HepG2 (cell line): ENCODE measurements around the gene KIAA0930. TPM values are rescaled to one million over a fixed set of nuclear protein-coding genes. Genes with fewer than 3 reads are reported as not detected.

ENCODE experiments used
- FOSL1 ChIP-seq: sonication (generic); formaldehyde crosslinking; IDR thresholded peaks from 2 replicates; pipeline ENCODE4 v1.9.0; 2021; ENCODE audit warnings: missing genetic modification reagents, borderline replicate concordance
- HOXD1 ChIP-seq: sonication (generic); formaldehyde crosslinking; IDR thresholded peaks from 2 replicates; pipeline ENCODE4 v1.5.0; 2020; ENCODE audit warnings: missing genetic modification reagents
- JUND ChIP-seq: sonication (generic); formaldehyde crosslinking; IDR thresholded peaks from 2 replicates; pipeline ENCODE4 v1.8.0; 2022; ENCODE audit warnings: mild to moderate bottlenecking, missing genetic modification reagents
- KDM6A ChIP-seq: IDR thresholded peaks from 2 replicates; pipeline ENCODE4 v1.6.1; 2016; ENCODE audit warnings: low read depth
- NFKB2 ChIP-seq: sonication (generic); formaldehyde crosslinking; IDR thresholded peaks from 2 replicates; pipeline ENCODE4 v1.4.0; 2020; ENCODE audit warnings: missing genetic modification reagents, borderline replicate concordance
- NR3C1 ChIP-seq: sonication (generic); formaldehyde crosslinking; IDR thresholded peaks from 2 replicates; pipeline ENCODE4 v1.4.0; 2020; ENCODE audit warnings: missing genetic modification reagents
- REL ChIP-seq: sonication (generic); formaldehyde crosslinking; conservative IDR thresholded peaks from 2 replicates; pipeline ENCODE4 v1.8.0; 2022; ENCODE audit warnings: mild to moderate bottlenecking, missing genetic modification reagents, moderate library complexity
- REXO4 ChIP-seq: sonication (generic); formaldehyde crosslinking; IDR thresholded peaks from 2 replicates; pipeline ENCODE4 v1.8.0; 2022; ENCODE audit warnings: missing genetic modification reagents, mild to moderate bottlenecking, borderline replicate concordance
- SIX1 ChIP-seq: sonication (generic); formaldehyde crosslinking; IDR thresholded peaks from 2 replicates; pipeline ENCODE4 v1.4.0; 2020; ENCODE audit warnings: missing genetic modification reagents, borderline replicate concordance
- SOX5 ChIP-seq: IDR thresholded peaks from 2 replicates; pipeline ENCODE4 v1.6.1; 2016; ENCODE audit warnings: borderline replicate concordance
- THAP9 ChIP-seq: sonication (generic); formaldehyde crosslinking; IDR thresholded peaks from 2 replicates; pipeline ENCODE4; 2020; ENCODE audit warnings: missing genetic modification reagents, mild to moderate bottlenecking, borderline replicate concordance
- ZBTB20 ChIP-seq: sonication (generic); formaldehyde crosslinking; IDR thresholded peaks from 2 replicates; pipeline ENCODE4 v1.8.1; 2023; ENCODE audit warnings: missing genetic modification reagents, low read depth, mild to moderate bottlenecking, borderline replicate concordance
- ZFP82 ChIP-seq: sonication (generic); formaldehyde crosslinking; IDR thresholded peaks from 2 replicates; pipeline ENCODE4 v1.5.1; 2020; ENCODE audit warnings: mild to moderate bottlenecking, missing genetic modification reagents, borderline replicate concordance
- ZNF335 ChIP-seq: sonication (generic); formaldehyde crosslinking; IDR thresholded peaks from 2 replicates; pipeline ENCODE4 v1.4.0; 2020; ENCODE audit warnings: missing genetic modification reagents
- ZNF484 ChIP-seq: sonication (generic); formaldehyde crosslinking; IDR thresholded peaks from 2 replicates; pipeline ENCODE4 v1.5.1; 2020; ENCODE audit warnings: mild to moderate bottlenecking, low read depth, missing genetic modification reagents, borderline replicate concordance
- ZNF777 ChIP-seq: sonication (generic); formaldehyde crosslinking; IDR thresholded peaks from 2 replicates; pipeline ENCODE4 v1.4.0; 2020; ENCODE audit warnings: missing genetic modification reagents
- polyA plus RNA-seq, 8 experiments: library from polyadenylated mRNA; depleted of rRNA in 3 of 8; stranded (reverse) in 7 of 8; unstranded in 1 of 8; fragments of >200 nt; fragmentation: Illumina TruSeq in 4 of 8; extraction: Trizol in 4 of 8; gene quantifications; 2 replicates each; pipeline versions ENCODE4 v1.2.1 to v1.2.3, GENCODE V29; 2011 to 2016; ENCODE audit warnings: low read depth in 4 of 8, missing spikeins in 1 of 8, mixed read lengths in 1 of 8; ENCODE audit not compliant: insufficient read depth in 1 of 8
- total RNA-seq, 5 experiments: library from RNA; depleted of rRNA; stranded (reverse); fragments of >200 nt; fragmentation: Illumina TruSeq; extraction: Trizol; gene quantifications; 2 replicates each; pipeline ENCODE4 v1.2.3, GENCODE V29; 2016; ENCODE audit warnings: low read depth in 1 of 5
- TF ChIP-seq, protein P1 (sequence below): sonication (generic); formaldehyde crosslinking; conservative IDR thresholded peaks from 2 replicates; pipeline ENCODE4 v1.8.0; 2022; ENCODE audit warnings: low read depth, missing genetic modification reagents
- TF ChIP-seq, protein P2 (sequence below): fragments of 450-650 bp; IDR thresholded peaks from 2 replicates; pipeline ENCODE4 v1.6.1; 2016
- TF ChIP-seq, protein P3 (sequence below): sonication (generic); formaldehyde crosslinking; conservative IDR thresholded peaks from 2 replicates; pipeline ENCODE4 v1.4.0; 2020; ENCODE audit warnings: mild to moderate bottlenecking, missing genetic modification reagents, moderate library complexity
- TF ChIP-seq, protein P4 (sequence below): sonication (generic); formaldehyde crosslinking; IDR thresholded peaks from 2 replicates; pipeline ENCODE4 v1.8.1; 2023; ENCODE audit warnings: missing genetic modification reagents, mild to moderate bottlenecking, borderline replicate concordance

The KIAA0930 gene
- total and polyA plus RNA-seq, 2 of the 13 experiments (the other 11 are each of a cell fraction or from before 2014, with no cell fraction given), result 27.0 to 38.2 TPM

DNA sequence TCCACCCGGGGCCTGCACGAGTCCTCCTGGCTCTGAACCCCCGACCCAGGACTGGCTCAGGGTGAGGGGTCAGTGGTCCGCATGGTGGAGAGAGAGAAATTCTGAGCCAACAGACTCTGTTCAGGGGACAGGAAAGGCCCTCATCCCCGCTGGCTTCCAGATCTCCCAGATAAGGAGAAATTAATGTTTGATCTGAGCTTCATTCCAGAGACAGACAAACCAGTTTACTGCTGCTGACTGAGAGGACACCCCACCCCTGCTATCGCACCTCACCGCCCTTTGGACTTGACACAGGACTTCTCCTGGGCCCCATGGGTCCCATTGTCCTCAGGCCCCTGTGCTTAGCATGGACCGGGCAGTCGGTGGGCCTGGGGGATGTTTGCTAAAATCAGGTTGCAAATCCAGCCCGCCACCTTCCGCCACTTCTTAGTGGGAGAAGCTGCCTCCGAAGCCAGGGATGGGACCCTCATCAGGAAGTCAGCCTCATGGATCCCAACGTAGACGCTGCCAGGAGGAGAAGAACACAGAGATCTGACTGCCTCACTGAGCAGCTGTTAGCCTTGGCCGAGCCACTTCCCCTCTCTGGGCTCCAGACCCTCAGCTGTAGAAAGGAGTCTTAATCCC is 32.9 kb upstream of the KIAA0930 start (continued):
- TF ChIP-seq THAP9 (CRISPR knock-in tag) (no peak; the same call in 1 of the 2 replicates), FOSL1 (no peak), HOXD1 (CRISPR knock-in tag) (no peak), SOX5 (CRISPR knock-in tag) (peak; percentile 98), REL (CRISPR knock-in tag) (no peak), ZNF484 (CRISPR knock-in tag) (no peak), REXO4 (no peak), KDM6A (peak; percentile 99), NFKB2 (CRISPR knock-in tag) (no peak), ZNF777 (CRISPR knock-in tag) (no peak), ZNF335 (CRISPR knock-in tag) (no peak), SIX1 (0 out of 2 replicates have a peak, but pooled peaks have one; percentile 27), NR3C1 (CRISPR knock-in tag) (no peak), ZBTB20 (CRISPR knock-in tag) (peak; percentile 70; the same call in 1 of the 2 replicates), JUND (CRISPR knock-in tag) (no peak), ZFP82 (CRISPR knock-in tag) (peak; percentile 13; the same call in 1 of the 2 replicates)
- TF ChIP-seq, protein P1, sequence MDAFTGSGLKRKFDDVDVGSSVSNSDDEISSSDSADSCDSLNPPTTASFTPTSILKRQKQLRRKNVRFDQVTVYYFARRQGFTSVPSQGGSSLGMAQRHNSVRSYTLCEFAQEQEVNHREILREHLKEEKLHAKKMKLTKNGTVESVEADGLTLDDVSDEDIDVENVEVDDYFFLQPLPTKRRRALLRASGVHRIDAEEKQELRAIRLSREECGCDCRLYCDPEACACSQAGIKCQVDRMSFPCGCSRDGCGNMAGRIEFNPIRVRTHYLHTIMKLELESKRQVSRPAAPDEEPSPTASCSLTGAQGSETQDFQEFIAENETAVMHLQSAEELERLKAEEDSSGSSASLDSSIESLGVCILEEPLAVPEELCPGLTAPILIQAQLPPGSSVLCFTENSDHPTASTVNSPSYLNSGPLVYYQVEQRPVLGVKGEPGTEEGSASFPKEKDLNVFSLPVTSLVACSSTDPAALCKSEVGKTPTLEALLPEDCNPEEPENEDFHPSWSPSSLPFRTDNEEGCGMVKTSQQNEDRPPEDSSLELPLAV (CRISPR knock-in tag), result no peak
- TF ChIP-seq, protein P2, sequence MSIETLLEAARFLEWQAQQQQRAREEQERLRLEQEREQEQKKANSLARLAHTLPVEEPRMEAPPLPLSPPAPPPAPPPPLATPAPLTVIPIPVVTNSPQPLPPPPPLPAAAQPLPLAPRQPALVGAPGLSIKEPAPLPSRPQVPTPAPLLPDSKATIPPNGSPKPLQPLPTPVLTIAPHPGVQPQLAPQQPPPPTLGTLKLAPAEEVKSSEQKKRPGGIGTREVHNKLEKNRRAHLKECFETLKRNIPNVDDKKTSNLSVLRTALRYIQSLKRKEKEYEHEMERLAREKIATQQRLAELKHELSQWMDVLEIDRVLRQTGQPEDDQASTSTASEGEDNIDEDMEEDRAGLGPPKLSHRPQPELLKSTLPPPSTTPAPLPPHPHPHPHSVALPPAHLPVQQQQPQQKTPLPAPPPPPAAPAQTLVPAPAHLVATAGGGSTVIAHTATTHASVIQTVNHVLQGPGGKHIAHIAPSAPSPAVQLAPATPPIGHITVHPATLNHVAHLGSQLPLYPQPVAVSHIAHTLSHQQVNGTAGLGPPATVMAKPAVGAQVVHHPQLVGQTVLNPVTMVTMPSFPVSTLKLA, result no peak
- TF ChIP-seq, protein P3, sequence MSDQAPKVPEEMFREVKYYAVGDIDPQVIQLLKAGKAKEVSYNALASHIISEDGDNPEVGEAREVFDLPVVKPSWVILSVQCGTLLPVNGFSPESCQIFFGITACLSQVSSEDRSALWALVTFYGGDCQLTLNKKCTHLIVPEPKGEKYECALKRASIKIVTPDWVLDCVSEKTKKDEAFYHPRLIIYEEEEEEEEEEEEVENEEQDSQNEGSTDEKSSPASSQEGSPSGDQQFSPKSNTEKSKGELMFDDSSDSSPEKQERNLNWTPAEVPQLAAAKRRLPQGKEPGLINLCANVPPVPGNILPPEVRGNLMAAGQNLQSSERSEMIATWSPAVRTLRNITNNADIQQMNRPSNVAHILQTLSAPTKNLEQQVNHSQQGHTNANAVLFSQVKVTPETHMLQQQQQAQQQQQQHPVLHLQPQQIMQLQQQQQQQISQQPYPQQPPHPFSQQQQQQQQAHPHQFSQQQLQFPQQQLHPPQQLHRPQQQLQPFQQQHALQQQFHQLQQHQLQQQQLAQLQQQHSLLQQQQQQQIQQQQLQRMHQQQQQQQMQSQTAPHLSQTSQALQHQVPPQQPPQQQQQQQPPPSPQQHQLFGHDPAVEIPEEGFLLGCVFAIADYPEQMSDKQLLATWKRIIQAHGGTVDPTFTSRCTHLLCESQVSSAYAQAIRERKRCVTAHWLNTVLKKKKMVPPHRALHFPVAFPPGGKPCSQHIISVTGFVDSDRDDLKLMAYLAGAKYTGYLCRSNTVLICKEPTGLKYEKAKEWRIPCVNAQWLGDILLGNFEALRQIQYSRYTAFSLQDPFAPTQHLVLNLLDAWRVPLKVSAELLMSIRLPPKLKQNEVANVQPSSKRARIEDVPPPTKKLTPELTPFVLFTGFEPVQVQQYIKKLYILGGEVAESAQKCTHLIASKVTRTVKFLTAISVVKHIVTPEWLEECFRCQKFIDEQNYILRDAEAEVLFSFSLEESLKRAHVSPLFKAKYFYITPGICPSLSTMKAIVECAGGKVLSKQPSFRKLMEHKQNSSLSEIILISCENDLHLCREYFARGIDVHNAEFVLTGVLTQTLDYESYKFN, result peak; percentile 100
- TF ChIP-seq, protein P4, sequence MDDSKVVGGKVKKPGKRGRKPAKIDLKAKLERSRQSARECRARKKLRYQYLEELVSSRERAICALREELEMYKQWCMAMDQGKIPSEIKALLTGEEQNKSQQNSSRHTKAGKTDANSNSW (CRISPR knock-in tag), result no peak
